ENCODE results near the gene P2RY6. TPM values are rescaled to one million over a fixed set of nuclear protein-coding genes. Genes with fewer than 3 reads are reported as not detected.

Gene P2RY6
- total and polyA plus RNA-seq, 2 of the 8 experiments (the other 6 are each of a cell fraction or from before 2014, with no cell fraction given), result 0.15 TPM; not detected in 1

DNA sequence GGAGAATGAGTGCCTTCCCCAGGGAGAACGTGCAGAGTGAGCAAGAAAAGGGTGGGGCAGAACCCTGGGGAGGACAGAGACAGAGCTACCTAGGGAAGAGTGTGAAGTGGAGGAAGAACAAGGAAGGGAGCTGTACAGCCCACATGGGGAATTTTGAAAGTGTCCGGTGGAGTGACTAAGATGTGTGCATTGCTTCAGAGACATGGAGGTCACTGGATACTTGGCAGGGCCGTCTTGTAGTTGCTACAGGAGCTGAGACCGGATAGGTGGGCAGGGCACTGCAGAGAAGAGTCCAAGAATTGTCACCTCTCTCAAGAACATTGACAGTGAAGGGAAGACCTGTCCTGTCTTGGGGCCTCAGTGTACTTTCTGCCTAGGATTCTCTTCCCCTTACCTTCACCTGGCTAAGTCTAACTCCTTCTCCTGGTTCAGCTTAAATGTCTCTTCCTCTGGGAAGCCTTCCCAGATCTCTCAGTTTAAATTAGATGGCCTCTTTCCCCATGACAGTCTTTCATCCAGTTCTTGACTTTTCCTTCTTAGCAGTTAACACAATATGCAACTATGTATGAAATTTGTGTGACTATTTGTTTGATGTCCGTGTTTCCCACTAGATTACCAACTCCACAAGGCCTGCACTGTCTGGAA, 9.2 kb upstream of the P2RY6 start:
- ChIA-PET POLR2A (ENCODE audit: partially characterized antibody) (no interaction called here), CTCF (ENCODE audit: partially characterized antibody) (interaction anchor here (1.0 to 16.5 kb wide), 8 partner anchors 8 to 82 kb away, joined by 3 to 173 read pairs (median 7); no protein-coding TSS in a partner anchor)
- no peak overlapping the region for H3K14ac ChIP-seq (ENCODE audit: insufficient read length)
- no peaks in the 10 kb centered on the region for H3K36me3 ChIP-seq (ENCODE audit: control insufficient read depth in 2 of 4, insufficient read depth in 4 of 4, low read length in 3 of 4)
- H3K23me2 ChIP-seq (ENCODE audit: low read depth, low read length), result no peaks in the 10 kb centered on the region; the same call in 1 of the 2 replicates
- H2BK20ac ChIP-seq (ENCODE audit: low read length), result no peak overlapping the region
- H3K79me1 ChIP-seq (ENCODE audit: low read depth, low read length), result no peaks in the 10 kb centered on the region
- FAIRE-seq (no peak), DNase-seq (ENCODE audit: low read depth in 1 of 2, low spot score in 2 of 2) (no peak)
- H3K56ac ChIP-seq (replicated peaks; ENCODE audit: insufficient read length, low read depth, low read length), result no peak overlapping the region
- H3K4me1 ChIP-seq (replicated peaks in 1 of 4; ENCODE audit: control insufficient read depth in 3 of 4, insufficient read depth in 4 of 4, low read length in 3 of 4), result peaks cover 0 to 5% (median 0%) of the 10 kb centered on the region in 4 experiments; a peak in 2 of 7 replicates
- H4K91ac ChIP-seq (replicated peaks; ENCODE audit: insufficient read length, low read length), result no peak overlapping the region
- H3K4me3 ChIP-seq (ENCODE audit: extremely low read depth in 1 of 4, insufficient read depth in 2 of 4, low read depth in 3 of 4, low read length in 4 of 4), result no peak overlapping the region
- no peak overlapping the region for H3K4me2 ChIP-seq (ENCODE audit: insufficient read depth in 1 of 2, low read depth in 2 of 2, low read length in 2 of 2)
- no peaks in the 10 kb centered on the region for H4K20me1 ChIP-seq (replicated peaks in 1 of 2; ENCODE audit: control insufficient read depth in 1 of 2, insufficient read depth in 2 of 2, low read length in 2 of 2)
- no peak overlapping the region for H2BK15ac ChIP-seq (ENCODE audit: low read length)
- H4K8ac ChIP-seq (ENCODE audit: extremely low read depth, insufficient read depth, low read length), result no peak overlapping the region
- H2AK5ac ChIP-seq (ENCODE audit: low read depth, low read length), result no peak overlapping the region
- no peak overlapping the region for H3K4ac ChIP-seq (replicated peaks; ENCODE audit: insufficient read length, low read depth, low read length)
- 80% methylated on average over 5 of the region's 5 CpGs; no CpG with 5 or more reads in 1 of the 2 experiments for WGBS, 2 experiments (ENCODE audit: extremely low coverage in 1 of 2, insufficient coverage in 1 of 2, insufficient read length in 1 of 2, insufficient replicate concordance in 2 of 2, low coverage in 1 of 2, low lambda C conversion rate in 2 of 2, missing lambda C conversion rate in 1 of 2)
- H3K9ac ChIP-seq (replicated peaks in 1 of 4; ENCODE audit: extremely low read depth in 1 of 4, low read depth in 3 of 4, low read length in 3 of 4), result no peak overlapping the region
- H3K27me3 ChIP-seq (replicated peaks in 1 of 4; ENCODE audit: control insufficient read depth in 3 of 4, extremely low read depth in 1 of 4, insufficient read depth in 3 of 4, low read length in 3 of 4), result peaks cover 0 to 13% (median 13%) of the 10 kb centered on the region in 4 experiments; a peak in 5 of 7 replicates
- no peak overlapping the region for H3K27ac ChIP-seq (ENCODE audit: low read depth, low read length)
- no peaks in the 10 kb centered on the region for H3K9me3 ChIP-seq (ENCODE audit: insufficient read depth in 2 of 2, low read depth in 1 of 2, low read length in 1 of 2)
- H4K5ac ChIP-seq (ENCODE audit: insufficient read length, low read depth, low read length), result no peak overlapping the region
- no peak overlapping the region for H3K23ac ChIP-seq (ENCODE audit: insufficient read length)
- no peak overlapping the region for H2BK12ac ChIP-seq (ENCODE audit: low read depth, low read length)
- no peak overlapping the region for H2BK5ac ChIP-seq (ENCODE audit: low read depth, low read length)
- no peaks in the 10 kb centered on the region for H3K79me2 ChIP-seq (ENCODE audit: control insufficient read depth in 1 of 2, insufficient read depth in 2 of 2, low read length in 2 of 2)
- H2AFZ ChIP-seq (ENCODE audit: low read length), result no peak overlapping the region
- H3K18ac ChIP-seq (ENCODE audit: extremely low read depth, low read length), result no peak overlapping the region
- no peak overlapping the region for H2BK120ac ChIP-seq (replicated peaks; ENCODE audit: low read depth, low read length)
- TF ChIP-seq CTBP2 (IDR thresholded peaks at IDR 0.05; ENCODE audit: borderline replicate concordance, insufficient read depth, insufficient read length, low read length), result no peak
- no peak for TF ChIP-seq KDM4A (IDR thresholded peaks at IDR 0.05; ENCODE audit: low read depth, low read length, severe bottlenecking)
- TF ChIP-seq JUND (IDR thresholded peaks at IDR 0.05; ENCODE audit: low read length), result no peak
- no peak for TF ChIP-seq BCL11A (IDR thresholded peaks at IDR 0.05; ENCODE audit: low read depth in 2 of 2, low read length in 2 of 2)
- TF ChIP-seq SIRT6 (IDR thresholded peaks at IDR 0.05; ENCODE audit: low read length), result no peak
- no peak for TF ChIP-seq ZNF274 (IDR thresholded peaks at IDR 0.05; ENCODE audit: borderline replicate concordance, extremely low read depth, low read length)

Measured in H1 (cell line).